NB4 (cell line): ENCODE data around the gene PARPBP.
"Not testable (repeated sequence)": the region's sequence is repeated elsewhere in the genome, so short reads cannot be mapped to it uniquely, and the experiment has no call there.

Experiments
- DNase-seq: peaks from one replicate; pipeline ENCODE4 v3.0.0; 2010; ENCODE audit warnings: low read depth
- H3K4me3 ChIP-seq: one replicate; pipeline ENCODE4 v1.5.1; 2011; ENCODE audit warnings: mild to moderate bottlenecking, low read depth, low read length, moderate library complexity
- MAX ChIP-seq: IDR thresholded peaks from 2 replicates; pipeline ENCODE4 v1.6.1; 2011; ENCODE audit warnings: low read depth, low read length
- MYC ChIP-seq: IDR thresholded peaks from 2 replicates; pipeline ENCODE4 v1.6.1; 2011; ENCODE audit warnings: low read depth, low read length
- POLR2A ChIP-seq: IDR thresholded peaks from 2 replicates; pipeline ENCODE4 v1.6.1; 2011; ENCODE audit warnings: mild to moderate bottlenecking; ENCODE audit not compliant: insufficient read length; ENCODE audit errors: extremely low read depth
- TF ChIP-seq, protein P1 (sequence below): IDR thresholded peaks from one replicate; pipeline ENCODE4 v1.5.1; 2012; ENCODE audit warnings: low read depth, low read length

The PARPBP gene

DNA sequence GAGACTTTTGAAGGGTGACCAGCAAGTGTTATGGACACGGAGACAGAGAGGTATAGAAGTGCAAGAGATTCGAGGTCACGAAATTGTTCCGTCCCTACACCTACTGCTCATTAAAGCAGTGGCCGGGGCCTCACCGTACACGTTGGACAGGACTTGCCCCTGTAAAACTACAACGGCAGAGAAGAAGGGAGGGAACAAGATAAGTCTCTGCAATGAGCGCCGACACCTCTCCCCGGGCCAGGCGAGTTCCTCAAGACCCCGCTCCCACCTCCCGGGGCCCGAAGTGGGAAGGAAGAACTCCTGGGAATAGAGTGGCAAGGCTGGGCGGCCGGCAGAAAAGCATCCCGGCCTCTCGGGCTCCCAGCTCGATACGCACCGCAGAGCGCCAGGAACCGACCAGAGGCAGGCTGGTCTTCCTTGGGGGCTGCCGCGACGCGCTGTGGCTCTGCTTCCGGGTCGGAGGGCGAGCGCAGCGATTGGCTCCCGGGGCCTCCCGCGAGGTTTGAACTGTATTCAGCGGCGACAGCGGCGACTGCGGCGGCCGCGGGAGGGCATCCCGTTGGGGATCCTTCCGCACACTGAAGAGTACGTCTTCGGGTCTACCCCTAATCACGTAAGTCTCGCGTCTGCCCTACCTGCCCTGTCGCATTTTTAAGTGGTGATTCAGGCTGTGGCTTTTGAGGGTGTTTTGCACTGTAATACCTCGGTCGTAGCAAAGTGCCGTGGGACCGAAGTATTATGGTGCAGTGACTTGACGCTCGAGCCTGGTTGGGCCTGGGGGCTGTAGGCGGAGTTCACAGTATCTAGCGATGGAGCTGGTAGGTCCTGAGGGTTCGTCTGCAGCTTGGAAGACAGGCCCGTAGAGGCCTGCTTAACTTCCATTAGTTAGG, at the start of gene PARPBP, which contains the start of gene NUP37:
Gene PARPBP (plus strand): TSS at position 510 of the 890 bp plus-strand sequence. CDS start 3,706 bp downstream, outside the sequence.
Gene NUP37 (minus strand): TSS at position 441 of the 890 bp plus-strand sequence. CDS start 1,596 bp downstream, outside the sequence.
- peak within 1 kb of the TSS; percentile 80 for H3K4me3 ChIP-seq
- TF ChIP-seq POLR2A, result peak; percentile 95
- peak; percentile 59 for TF ChIP-seq MAX
- TF ChIP-seq, protein P1, sequence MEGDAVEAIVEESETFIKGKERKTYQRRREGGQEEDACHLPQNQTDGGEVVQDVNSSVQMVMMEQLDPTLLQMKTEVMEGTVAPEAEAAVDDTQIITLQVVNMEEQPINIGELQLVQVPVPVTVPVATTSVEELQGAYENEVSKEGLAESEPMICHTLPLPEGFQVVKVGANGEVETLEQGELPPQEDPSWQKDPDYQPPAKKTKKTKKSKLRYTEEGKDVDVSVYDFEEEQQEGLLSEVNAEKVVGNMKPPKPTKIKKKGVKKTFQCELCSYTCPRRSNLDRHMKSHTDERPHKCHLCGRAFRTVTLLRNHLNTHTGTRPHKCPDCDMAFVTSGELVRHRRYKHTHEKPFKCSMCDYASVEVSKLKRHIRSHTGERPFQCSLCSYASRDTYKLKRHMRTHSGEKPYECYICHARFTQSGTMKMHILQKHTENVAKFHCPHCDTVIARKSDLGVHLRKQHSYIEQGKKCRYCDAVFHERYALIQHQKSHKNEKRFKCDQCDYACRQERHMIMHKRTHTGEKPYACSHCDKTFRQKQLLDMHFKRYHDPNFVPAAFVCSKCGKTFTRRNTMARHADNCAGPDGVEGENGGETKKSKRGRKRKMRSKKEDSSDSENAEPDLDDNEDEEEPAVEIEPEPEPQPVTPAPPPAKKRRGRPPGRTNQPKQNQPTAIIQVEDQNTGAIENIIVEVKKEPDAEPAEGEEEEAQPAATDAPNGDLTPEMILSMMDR, result no peak
- peak; percentile 75 for TF ChIP-seq MYC
- peak; percentile 98 for DNase-seq

- DNase-seq, H3K4me3 ChIP-seq: not testable (repeated sequence)
Observed at GRCh38 chr12:102072092-102072491, 47.9 kb upstream of the PARPBP start.

DNA sequence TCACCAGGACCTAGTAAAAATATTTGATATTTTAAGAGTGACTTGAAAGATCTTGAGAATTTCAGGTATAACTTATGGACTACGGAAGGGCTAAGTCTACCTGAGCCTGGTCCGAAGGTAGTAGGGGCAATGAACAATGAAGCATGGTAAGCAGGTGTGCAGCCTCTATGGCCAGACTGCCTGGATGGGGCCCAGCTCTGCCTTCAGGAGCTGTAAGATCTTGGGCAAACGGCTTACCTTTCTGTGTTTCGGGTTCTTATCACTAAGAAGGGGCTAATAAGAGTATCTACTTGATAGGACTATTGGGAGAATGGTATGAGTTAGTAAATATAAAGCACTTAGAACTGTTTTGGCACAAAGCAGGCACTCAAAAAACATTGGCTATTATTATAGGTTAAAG, 39.1 kb upstream of the PARPBP start:
- TF ChIP-seq MYC, result no peak
- TF ChIP-seq POLR2A, result no peak
- H3K4me3 ChIP-seq, result no peak overlapping the region
- no peak for DNase-seq

DNA sequence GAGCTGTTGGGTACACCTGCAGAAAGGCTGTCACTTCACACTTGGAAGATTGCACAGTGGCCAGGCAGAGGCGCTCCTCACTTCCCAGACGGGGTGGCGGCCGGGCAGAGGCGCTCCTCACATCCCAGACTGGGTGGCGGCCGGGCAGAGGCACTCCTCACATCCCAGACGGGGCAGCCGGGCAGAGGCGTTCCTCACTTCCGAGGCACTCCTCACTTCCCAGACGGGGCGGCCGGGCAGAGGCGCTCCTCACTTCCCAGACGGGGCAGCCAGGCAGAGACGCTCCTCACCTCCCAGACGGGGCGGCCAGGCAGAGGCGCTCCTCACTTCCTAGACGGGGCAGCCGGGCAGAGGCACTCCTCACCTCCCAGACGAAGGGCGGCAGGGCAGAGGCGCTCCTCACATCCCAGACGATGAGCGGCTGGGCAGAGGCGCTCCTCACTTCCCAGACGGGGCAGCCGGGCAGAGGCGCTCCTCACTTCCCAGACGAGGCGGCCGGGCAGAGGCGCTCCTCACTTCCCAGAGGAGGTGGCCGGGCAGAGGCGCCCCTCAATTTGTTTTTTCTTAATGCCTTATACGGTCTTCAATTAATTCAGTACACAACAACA, 30.7 kb upstream of the PARPBP start:
- not testable (repeated sequence) for H3K4me3 ChIP-seq, DNase-seq

DNA sequence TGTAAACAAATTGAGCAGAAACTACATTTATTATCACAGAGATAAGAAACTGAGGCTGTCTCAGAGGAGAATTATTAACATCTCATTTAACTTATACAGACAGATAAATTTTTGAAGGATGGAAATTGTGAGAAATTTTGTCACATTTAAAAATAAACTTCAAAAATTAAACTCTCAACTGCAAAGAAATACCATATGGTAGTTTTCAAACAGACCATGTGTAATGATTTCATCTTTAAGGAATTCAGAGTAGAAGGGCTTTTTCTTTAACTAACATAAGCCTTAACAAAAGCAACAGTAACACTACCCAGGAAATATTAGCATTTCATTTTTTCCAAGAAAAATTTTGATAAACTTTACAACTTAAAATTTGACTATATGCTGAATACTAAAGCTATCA, 26.7 kb upstream of the PARPBP start:
- TF ChIP-seq, protein P1, result no peak
- TF ChIP-seq POLR2A (no peak), MYC (no peak), MAX (no peak)
- DNase-seq, result no peak
- H3K4me3 ChIP-seq, result no peak overlapping the region

GRCh38 chr12:102095677-102096263, 24.2 kb upstream of the PARPBP start:
- TF ChIP-seq, protein P1, result peak; percentile 65
- TF ChIP-seq POLR2A (no peak), MAX (no peak), MYC (no peak)

DNA sequence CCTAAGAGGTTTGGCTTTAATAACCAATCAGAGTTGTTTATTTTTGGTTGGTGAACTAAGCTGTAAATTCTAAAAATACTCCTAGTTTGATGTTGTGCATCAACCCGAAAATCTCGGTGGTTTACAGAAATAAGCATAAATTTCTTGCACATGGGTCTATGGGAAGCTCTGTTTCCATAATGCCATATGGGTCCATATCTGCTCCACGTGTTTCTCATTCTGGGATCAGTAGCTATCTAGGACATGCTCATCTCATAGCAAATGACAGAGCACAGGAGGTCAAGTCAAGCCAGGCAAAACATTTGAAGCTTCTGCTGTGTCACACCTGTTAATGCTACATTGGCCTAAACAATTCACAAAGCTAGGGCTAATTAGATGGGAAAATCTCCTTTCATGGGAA, 23.1 kb upstream of the PARPBP start:
- H3K4me3 ChIP-seq, result no peak overlapping the region
- TF ChIP-seq POLR2A (no peak), MAX (no peak), MYC (no peak)
- TF ChIP-seq, protein P1, result no peak
- DNase-seq, result no peak

More at GRCh38 chr12:102095677-102096263, 24.2 kb upstream of the PARPBP start:
- peak; percentile 49 for DNase-seq
- H3K4me3 ChIP-seq, result no peak overlapping the region
